ENCODE results near the gene HIGD1B. TPM values are rescaled to one million over a fixed set of nuclear protein-coding genes. Genes with fewer than 3 reads are reported as not detected.

HIGD1B gene
- total and polyA plus RNA-seq, 9 of the 15 experiments (the other 6 are each of a cell fraction or from before 2014, with no cell fraction given), result not detected

- TF ChIP-seq ZFP1 (CRISPR knock-in tag; IDR thresholded peaks at IDR 0.05), result no peak
- TF ChIP-seq WHSC1 (IDR thresholded peaks at IDR 0.05; ENCODE audit: low read length), result no peak
- no peak for TF ChIP-seq ZNF696 (CRISPR knock-in tag; conservative IDR thresholded peaks at IDR 0.05)
- no peak for TF ChIP-seq DNMT1 (IDR thresholded peaks at IDR 0.05)
- no peak for TF ChIP-seq PPARD (CRISPR knock-in tag; IDR thresholded peaks at IDR 0.05)
- no peak for TF ChIP-seq ELK1 (CRISPR knock-in tag; IDR thresholded peaks at IDR 0.05)
- no peak for TF ChIP-seq RAD51 (IDR thresholded peaks at IDR 0.05; ENCODE audit: borderline replicate concordance, low read depth)
- no peak for TF ChIP-seq ZBTB34 (CRISPR knock-in tag; IDR thresholded peaks at IDR 0.05)
- TF ChIP-seq HOXB6 (CRISPR knock-in tag; IDR thresholded peaks at IDR 0.05; ENCODE audit: borderline replicate concordance), result no peak
- TF ChIP-seq EP400 (IDR thresholded peaks at IDR 0.05), result no peak
- TF ChIP-seq RNF219 (CRISPR knock-in tag; IDR thresholded peaks at IDR 0.05), result no peak
- TF ChIP-seq CREB1 (IDR thresholded peaks at IDR 0.05), result no peak
- TF ChIP-seq CREB1 (CRISPR knock-in tag; IDR thresholded peaks at IDR 0.05), result no peak
- TF ChIP-seq ZNF551 (CRISPR knock-in tag; IDR thresholded peaks at IDR 0.05), result no peak
- no peak for TF ChIP-seq ZKSCAN3 (CRISPR knock-in tag; IDR thresholded peaks at IDR 0.05)
- no peak for TF ChIP-seq ZNF143 (CRISPR knock-in tag; IDR thresholded peaks at IDR 0.05)
- ChIA-PET CTCF (ENCODE audit: low intra/inter-chr PET ratio) (no interaction called here), POLR2A (interaction anchor here (0.5 kb wide), 1 partner anchor 126 kb away, joined by 4 read pairs; no protein-coding TSS in a partner anchor)
- Histone ChIP-seq H3K9me3 (replicated peaks; ENCODE audit: control insufficient read depth, insufficient read depth, low read depth, low read length) (no peaks in the 10 kb centered on the region), H3K36me3 (ENCODE audit: control insufficient read depth, insufficient read depth, low read length) (no peaks in the 10 kb centered on the region), H4K20me1 (replicated peaks; ENCODE audit: control insufficient read depth, insufficient read depth, low read length) (no peaks in the 10 kb centered on the region), H3K4me1 (replicated peaks in 1 of 2; ENCODE audit: control insufficient read depth in 2 of 2, insufficient read depth in 2 of 2, low read length in 2 of 2) (no peaks in the 10 kb centered on the region), H3K9me1 (ENCODE audit: control insufficient read depth, insufficient read depth, low read length) (no peaks in the 10 kb centered on the region), H3K4me3 (no peak overlapping the region), H3K4me2 (ENCODE audit: insufficient read depth, low read length) (no peak overlapping the region), H3K79me2 (ENCODE audit: control insufficient read depth, insufficient read depth, low read length) (no peaks in the 10 kb centered on the region), H3K9ac (ENCODE audit: insufficient read depth in 1 of 2, low read depth in 2 of 2, low read length in 2 of 2) (no peak overlapping the region), H2AFZ (ENCODE audit: low read depth, low read length) (no peak overlapping the region), H3K27me3 (ENCODE audit: control insufficient read depth in 2 of 2, insufficient read depth in 2 of 2, low read length in 2 of 2) (peaks cover 0 to 16% of the 10 kb centered on the region in 2 experiments; a peak in 3 of 5 replicates), H3K27ac (ENCODE audit: extremely low read depth, low read depth, low read length) (no peak overlapping the region)
- in situ Hi-C loops (cut with MboI) (no loop called here), intact Hi-C loops (cut with micrococcal nuclease) (no loop called here)
- no peak for ATAC-seq
- 6% methylated on average over 2 of the region's 2 CpGs for WGBS (ENCODE audit: insufficient coverage, low coverage, missing lambda C conversion rate)
- no peak for DNase-seq (ENCODE audit: extremely low read depth in 1 of 4, low spot score in 3 of 4)
- no peak for FAIRE-seq
- BruUV-seq (replicated peaks), result no TSS peak
Observed at GRCh38 chr17:44837196-44837595, 10.5 kb upstream of the HIGD1B start.

Data from K562 (cell line).